ENCODE data around the gene TROAP. TPM values are rescaled to one million over a fixed set of nuclear protein-coding genes. Genes with fewer than 3 reads are reported as not detected.

The TROAP gene
- total and polyA plus RNA-seq, 9 donors, result 0.36 to 1.6 (median 0.75) TPM; not detected in 1

GRCh38 chr12:49362077-49362476 is 39.0 kb downstream of the TROAP start:
- Histone ChIP-seq H3K36me3 (no peaks in the 10 kb centered on the region), H3K4me1 (ENCODE audit: insufficient read depth) (peaks cover 3% of the 10 kb centered on the region), H3K27me3 (no peaks in the 10 kb centered on the region), H3K27ac (no peak overlapping the region), H3K9me3 (no peaks in the 10 kb centered on the region), H3K4me3 (no peak overlapping the region)
- TF ChIP-seq EP300 (IDR thresholded peaks at IDR 0.05), result no peak
- no peak for TF ChIP-seq CTCF (IDR thresholded peaks at IDR 0.05)
- TF ChIP-seq POLR2A (IDR thresholded peaks at IDR 0.05), result no peak
- WGBS, 3 donors, result 91 to 96% (median 95%) methylated on average over 1 of the region's 1 CpG
- no peak for DNase-seq
- intact Hi-C loops (cut with DNase I), result loop anchor here in 2 of 4 donors (5.0 kb wide), 2 partner anchors 150 to 155 kb away; no protein-coding TSS in a partner anchor

- Histone ChIP-seq H3K36me3 (no peaks in the 10 kb centered on the region), H3K4me1 (ENCODE audit: insufficient read depth) (peaks cover 8% of the 10 kb centered on the region), H3K9me3 (no peaks in the 10 kb centered on the region), H3K4me3 (no peak overlapping the region), H3K27ac (no peak overlapping the region), H3K27me3 (no peaks in the 10 kb centered on the region)
- WGBS, 3 donors, result 86 to 92% (median 88%) methylated on average over 1 of the region's 1 CpG
- intact Hi-C loops (cut with DNase I), result loop anchor here in 2 of 4 donors (5.0 kb wide), 2 partner anchors 147 to 152 kb away; no protein-coding TSS in a partner anchor
- DNase-seq, result no peak
- TF ChIP-seq POLR2A (IDR thresholded peaks at IDR 0.05), result no peak
- TF ChIP-seq EP300 (IDR thresholded peaks at IDR 0.05), result no peak
- no peak for TF ChIP-seq CTCF (IDR thresholded peaks at IDR 0.05)
These were observed 41.9 kb downstream of the TROAP start for GRCh38 chr12:49364989-49365388.

- TF ChIP-seq EP300 (IDR thresholded peaks at IDR 0.05), result no peak
- no peak for TF ChIP-seq CTCF (IDR thresholded peaks at IDR 0.05)
- no peak for TF ChIP-seq POLR2A (IDR thresholded peaks at IDR 0.05)
- Histone ChIP-seq H3K36me3 (no peaks in the 10 kb centered on the region), H3K27ac (no peak overlapping the region), H3K9me3 (no peaks in the 10 kb centered on the region), H3K4me1 (ENCODE audit: insufficient read depth) (peaks cover 8% of the 10 kb centered on the region), H3K4me3 (no peak overlapping the region), H3K27me3 (no peaks in the 10 kb centered on the region)
- WGBS, 3 donors, result 74 to 76% (median 74%) methylated on average over 5 of the region's 5 CpGs
- DNase-seq, result no peak
- intact Hi-C loops (cut with DNase I), result no loop called here
These were observed 42.5 kb downstream of the TROAP start for GRCh38 chr12:49365542-49365941.

GRCh38 chr12:49366096-49366651 is 43.1 kb downstream of the TROAP start:
- H3K27me3 ChIP-seq, result no peaks in the 10 kb centered on the region
- intact Hi-C loops (cut with DNase I), result no loop called here
- H3K36me3 ChIP-seq, result no peaks in the 10 kb centered on the region
- peak overlapping the region; percentile 83 to 87 for H3K27ac ChIP-seq
- peaks cover 10% of the 10 kb centered on the region for H3K4me1 ChIP-seq (ENCODE audit: insufficient read depth)
- 7 to 10% (median 8%) methylated on average over 38 of the region's 38 CpGs for WGBS, 3 donors
- H3K9me3 ChIP-seq, result no peaks in the 10 kb centered on the region
- peak overlapping the region; percentile 89 for H3K4me3 ChIP-seq
- no peak for TF ChIP-seq POLR2A (IDR thresholded peaks at IDR 0.05)
- DNase-seq, result no peak

- Histone ChIP-seq H3K4me3 (peak overlapping the region; percentile 89), H3K27me3 (no peaks in the 10 kb centered on the region), H3K27ac (peak overlapping the region; percentile 83 to 87), H3K9me3 (no peaks in the 10 kb centered on the region), H3K4me1 (ENCODE audit: insufficient read depth) (peaks cover 10% of the 10 kb centered on the region), H3K36me3 (no peaks in the 10 kb centered on the region)
- intact Hi-C loops (cut with DNase I), result no loop called here
- peak; percentile 76 to 96 (median 85) for DNase-seq
- TF ChIP-seq CTCF (IDR thresholded peaks at IDR 0.05) (peak in 2 of 3 donors; percentile 37 to 46), POLR2A (IDR thresholded peaks at IDR 0.05) (no peak)
- 0% methylated on average over 74 to 97 of the region's 97 CpGs for WGBS, 3 donors
These were observed 43.8 kb downstream of the TROAP start for GRCh38 chr12:49366652-49367380.

Data from ovary (tissue), 9 donors.